ENCODE data around the gene ARFGAP3.

Gene ARFGAP3

GRCh38 chr22:42837556-42837955 lies 19.5 kb downstream of the ARFGAP3 start (continued):
- TF ChIP-seq ZNF488 (tag by site-specific recombination; IDR thresholded peaks at IDR 0.05) (no peak), ZSCAN30 (tag by site-specific recombination; IDR thresholded peaks at IDR 0.05) (no peak), ZNF341 (tag by site-specific recombination; IDR thresholded peaks at IDR 0.05; ENCODE audit: low read depth) (no peak), HOXD13 (CRISPR knock-in tag; IDR thresholded peaks at IDR 0.05; ENCODE audit: borderline replicate concordance) (no peak), CTCF (tag by site-specific recombination; IDR thresholded peaks at IDR 0.05) (no peak), ZSCAN23 (tag by site-specific recombination; IDR thresholded peaks at IDR 0.05) (no peak), GLI2 (tag by site-specific recombination; IDR thresholded peaks at IDR 0.05; ENCODE audit: borderline replicate concordance, low read depth) (no peak)

DNA sequence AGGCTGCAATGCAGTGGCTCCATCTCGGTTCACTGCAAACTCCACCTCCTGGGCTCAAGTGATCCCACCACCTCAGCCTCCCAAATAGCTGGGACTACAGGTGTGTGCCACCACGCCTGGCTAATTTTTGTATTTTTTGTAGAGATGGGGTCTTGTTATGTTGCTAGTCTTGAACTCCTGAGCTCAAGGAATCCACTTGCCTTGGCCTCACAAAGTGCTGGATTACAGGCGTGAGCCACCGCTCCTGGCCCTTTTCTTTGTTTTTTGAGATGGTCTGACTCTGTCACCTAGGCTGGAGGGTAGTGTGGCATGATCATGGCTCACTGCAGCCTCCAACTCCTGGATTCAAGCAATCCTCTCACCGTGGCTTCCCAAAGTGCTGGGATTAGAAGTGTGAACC lies 21.0 kb downstream of the ARFGAP3 start:
- ChIA-PET CTCF (interaction anchor here (0.6 to 1.1 kb wide), 2 partner anchors 31 to 53 kb away, joined by 4 read pairs; no protein-coding TSS in a partner anchor), POLR2A (no interaction called here)
- H3K9me3 ChIP-seq (ENCODE audit: control insufficient read depth, insufficient read depth, low read depth, low read length): no peaks in the 10 kb centered on the region
- H3K4me3 ChIP-seq (ENCODE audit: low read depth, low read length): no peak overlapping the region
- H3K36me3 ChIP-seq (ENCODE audit: control insufficient read depth in 2 of 2, insufficient read depth in 1 of 2, low read length in 2 of 2): peaks cover 48 to 78% of the 10 kb centered on the region in 2 experiments; a peak in 2 of 3 replicates
- no peak overlapping the region for H3K27ac ChIP-seq (ENCODE audit: extremely low read depth, low read depth, low read length)
- no peaks in the 10 kb centered on the region for H3K4me1 ChIP-seq (ENCODE audit: control insufficient read depth, insufficient read depth, low read length)
- TF ChIP-seq ZNF114 (tag by site-specific recombination; IDR thresholded peaks at IDR 0.05) (no peak), ZNF350 (tag by site-specific recombination; IDR thresholded peaks at IDR 0.05) (no peak), ZNF138 (tag by site-specific recombination; IDR thresholded peaks at IDR 0.05; ENCODE audit: borderline replicate concordance) (no peak), ZNF555 (tag by site-specific recombination; conservative IDR thresholded peaks at IDR 0.05) (no peak), IKZF3 (tag by site-specific recombination; IDR thresholded peaks at IDR 0.05) (no peak), GLIS2 (tag by site-specific recombination; IDR thresholded peaks at IDR 0.05) (no peak), ZNF670 (tag by site-specific recombination; IDR thresholded peaks at IDR 0.05; ENCODE audit: low read depth) (no peak), ZNF223 (tag by site-specific recombination; IDR thresholded peaks at IDR 0.05) (no peak), ZNF280D (tag by site-specific recombination; IDR thresholded peaks at IDR 0.05) (no peak), KLF9 (tag by site-specific recombination; IDR thresholded peaks at IDR 0.05; ENCODE audit: low read depth) (no peak), BCL11A (tag by site-specific recombination; IDR thresholded peaks at IDR 0.05; ENCODE audit: low read depth) (no peak), ZNF2 (tag by site-specific recombination; IDR thresholded peaks at IDR 0.05) (no peak), ZFP37 (tag by site-specific recombination; IDR thresholded peaks at IDR 0.05) (no peak)
- TF ChIP-seq, protein P1, sequence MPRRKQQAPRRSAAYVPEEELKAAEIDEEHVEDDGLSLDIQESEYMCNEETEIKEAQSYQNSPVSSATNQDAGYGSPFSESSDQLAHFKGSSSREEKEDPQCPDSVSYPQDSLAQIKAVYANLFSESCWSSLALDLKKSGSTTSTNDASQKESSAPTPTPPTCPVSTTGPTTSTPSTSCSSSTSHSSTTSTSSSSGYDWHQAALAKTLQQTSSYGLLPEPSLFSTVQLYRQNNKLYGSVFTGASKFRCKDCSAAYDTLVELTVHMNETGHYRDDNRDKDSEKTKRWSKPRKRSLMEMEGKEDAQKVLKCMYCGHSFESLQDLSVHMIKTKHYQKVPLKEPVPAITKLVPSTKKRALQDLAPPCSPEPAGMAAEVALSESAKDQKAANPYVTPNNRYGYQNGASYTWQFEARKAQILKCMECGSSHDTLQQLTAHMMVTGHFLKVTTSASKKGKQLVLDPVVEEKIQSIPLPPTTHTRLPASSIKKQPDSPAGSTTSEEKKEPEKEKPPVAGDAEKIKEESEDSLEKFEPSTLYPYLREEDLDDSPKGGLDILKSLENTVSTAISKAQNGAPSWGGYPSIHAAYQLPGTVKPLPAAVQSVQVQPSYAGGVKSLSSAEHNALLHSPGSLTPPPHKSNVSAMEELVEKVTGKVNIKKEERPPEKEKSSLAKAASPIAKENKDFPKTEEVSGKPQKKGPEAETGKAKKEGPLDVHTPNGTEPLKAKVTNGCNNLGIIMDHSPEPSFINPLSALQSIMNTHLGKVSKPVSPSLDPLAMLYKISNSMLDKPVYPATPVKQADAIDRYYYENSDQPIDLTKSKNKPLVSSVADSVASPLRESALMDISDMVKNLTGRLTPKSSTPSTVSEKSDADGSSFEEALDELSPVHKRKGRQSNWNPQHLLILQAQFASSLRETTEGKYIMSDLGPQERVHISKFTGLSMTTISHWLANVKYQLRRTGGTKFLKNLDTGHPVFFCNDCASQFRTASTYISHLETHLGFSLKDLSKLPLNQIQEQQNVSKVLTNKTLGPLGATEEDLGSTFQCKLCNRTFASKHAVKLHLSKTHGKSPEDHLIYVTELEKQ (tag by site-specific recombination; IDR thresholded peaks at IDR 0.05; ENCODE audit: borderline replicate concordance): no peak
- TF ChIP-seq, protein P2, sequence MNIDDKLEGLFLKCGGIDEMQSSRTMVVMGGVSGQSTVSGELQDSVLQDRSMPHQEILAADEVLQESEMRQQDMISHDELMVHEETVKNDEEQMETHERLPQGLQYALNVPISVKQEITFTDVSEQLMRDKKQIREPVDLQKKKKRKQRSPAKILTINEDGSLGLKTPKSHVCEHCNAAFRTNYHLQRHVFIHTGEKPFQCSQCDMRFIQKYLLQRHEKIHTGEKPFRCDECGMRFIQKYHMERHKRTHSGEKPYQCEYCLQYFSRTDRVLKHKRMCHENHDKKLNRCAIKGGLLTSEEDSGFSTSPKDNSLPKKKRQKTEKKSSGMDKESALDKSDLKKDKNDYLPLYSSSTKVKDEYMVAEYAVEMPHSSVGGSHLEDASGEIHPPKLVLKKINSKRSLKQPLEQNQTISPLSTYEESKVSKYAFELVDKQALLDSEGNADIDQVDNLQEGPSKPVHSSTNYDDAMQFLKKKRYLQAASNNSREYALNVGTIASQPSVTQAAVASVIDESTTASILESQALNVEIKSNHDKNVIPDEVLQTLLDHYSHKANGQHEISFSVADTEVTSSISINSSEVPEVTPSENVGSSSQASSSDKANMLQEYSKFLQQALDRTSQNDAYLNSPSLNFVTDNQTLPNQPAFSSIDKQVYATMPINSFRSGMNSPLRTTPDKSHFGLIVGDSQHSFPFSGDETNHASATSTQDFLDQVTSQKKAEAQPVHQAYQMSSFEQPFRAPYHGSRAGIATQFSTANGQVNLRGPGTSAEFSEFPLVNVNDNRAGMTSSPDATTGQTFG (tag by site-specific recombination; IDR thresholded peaks at IDR 0.05; ENCODE audit: borderline replicate concordance): no peak
- TF ChIP-seq, protein P3, sequence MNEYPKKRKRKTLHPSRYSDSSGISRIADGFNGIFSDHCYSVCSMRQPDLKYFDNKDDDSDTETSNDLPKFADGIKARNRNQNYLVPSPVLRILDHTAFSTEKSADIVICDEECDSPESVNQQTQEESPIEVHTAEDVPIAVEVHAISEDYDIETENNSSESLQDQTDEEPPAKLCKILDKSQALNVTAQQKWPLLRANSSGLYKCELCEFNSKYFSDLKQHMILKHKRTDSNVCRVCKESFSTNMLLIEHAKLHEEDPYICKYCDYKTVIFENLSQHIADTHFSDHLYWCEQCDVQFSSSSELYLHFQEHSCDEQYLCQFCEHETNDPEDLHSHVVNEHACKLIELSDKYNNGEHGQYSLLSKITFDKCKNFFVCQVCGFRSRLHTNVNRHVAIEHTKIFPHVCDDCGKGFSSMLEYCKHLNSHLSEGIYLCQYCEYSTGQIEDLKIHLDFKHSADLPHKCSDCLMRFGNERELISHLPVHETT (tag by site-specific recombination; IDR thresholded peaks at IDR 0.05): no peak
